OCI-LY1 (cell line): Measurements from ENCODE around the gene PRPF31.

Experiments
- EZH2 ChIP-seq: fragments of 200-600 bp; sonication (generic), shearing (Covaris generic); IDR thresholded peaks from 2 replicates; pipeline ENCODE4 v1.8.0; 2017; ENCODE audit warnings: borderline replicate concordance, mixed run types, mild to moderate bottlenecking, antibody characterized with exemption, low read length, moderate library complexity, mixed read lengths
- TF ChIP-seq, protein P1 (sequence below): fragments of 200-600 bp; sonication (generic), shearing (Covaris generic); IDR thresholded peaks from 2 replicates; pipeline ENCODE4 v1.5.1; 2017; ENCODE audit warnings: mild to moderate bottlenecking, antibody characterized with exemption, low read length, moderate library complexity, mixed read lengths

DNA sequence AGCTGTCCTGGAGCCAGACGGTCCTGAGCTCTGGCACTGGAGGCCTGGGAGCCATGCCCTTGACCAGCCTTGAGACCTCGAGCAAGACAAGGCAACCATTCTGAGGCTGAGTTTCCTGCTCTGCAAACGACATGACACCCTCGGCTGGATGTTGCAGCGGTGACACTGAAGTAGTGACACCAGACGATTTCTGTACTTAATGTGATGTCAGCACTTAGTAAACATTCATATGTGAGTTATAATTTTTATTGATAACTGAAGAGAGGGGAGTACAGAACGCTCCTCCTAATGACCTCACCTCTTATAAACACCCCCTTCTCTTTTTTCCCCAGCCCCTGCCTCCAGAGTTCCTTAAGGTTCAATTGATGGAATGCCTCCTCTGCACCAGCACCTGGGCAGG, 7.1 kb upstream of the PRPF31 start:
- TF ChIP-seq, protein P1, sequence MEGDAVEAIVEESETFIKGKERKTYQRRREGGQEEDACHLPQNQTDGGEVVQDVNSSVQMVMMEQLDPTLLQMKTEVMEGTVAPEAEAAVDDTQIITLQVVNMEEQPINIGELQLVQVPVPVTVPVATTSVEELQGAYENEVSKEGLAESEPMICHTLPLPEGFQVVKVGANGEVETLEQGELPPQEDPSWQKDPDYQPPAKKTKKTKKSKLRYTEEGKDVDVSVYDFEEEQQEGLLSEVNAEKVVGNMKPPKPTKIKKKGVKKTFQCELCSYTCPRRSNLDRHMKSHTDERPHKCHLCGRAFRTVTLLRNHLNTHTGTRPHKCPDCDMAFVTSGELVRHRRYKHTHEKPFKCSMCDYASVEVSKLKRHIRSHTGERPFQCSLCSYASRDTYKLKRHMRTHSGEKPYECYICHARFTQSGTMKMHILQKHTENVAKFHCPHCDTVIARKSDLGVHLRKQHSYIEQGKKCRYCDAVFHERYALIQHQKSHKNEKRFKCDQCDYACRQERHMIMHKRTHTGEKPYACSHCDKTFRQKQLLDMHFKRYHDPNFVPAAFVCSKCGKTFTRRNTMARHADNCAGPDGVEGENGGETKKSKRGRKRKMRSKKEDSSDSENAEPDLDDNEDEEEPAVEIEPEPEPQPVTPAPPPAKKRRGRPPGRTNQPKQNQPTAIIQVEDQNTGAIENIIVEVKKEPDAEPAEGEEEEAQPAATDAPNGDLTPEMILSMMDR: no peak
- TF ChIP-seq EZH2: no peak
